GM19372 (cell line): ENCODE measurements around the gene CITED2.

Experiments used
- ATAC-seq: cut with Tn5 transposase; IDR thresholded peaks from one replicate; pipeline ENCODE4 v1.9.1; 2021; ENCODE audit warnings: mild to moderate bottlenecking, low read depth, moderate library complexity; ENCODE audit not compliant: unreplicated experiment

CITED2 gene

DNA sequence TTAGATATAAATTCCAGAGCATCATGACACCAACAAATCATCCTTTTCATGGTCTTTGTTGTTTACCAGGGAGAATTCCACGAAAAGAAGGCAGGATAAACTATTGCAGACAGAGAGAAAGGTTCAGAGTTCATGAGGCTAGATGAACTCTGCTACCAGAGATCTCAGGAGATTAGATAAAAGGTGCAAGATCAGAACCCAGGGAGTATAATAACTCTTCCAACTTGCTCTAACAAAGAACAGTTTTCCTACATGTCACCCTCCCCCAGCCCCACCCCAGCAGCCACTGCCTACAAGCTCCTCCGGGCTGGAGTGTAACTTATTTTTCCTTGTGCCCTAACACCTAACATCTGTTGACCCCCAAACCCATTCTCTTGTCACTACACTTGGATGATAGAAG lies 13.9 kb upstream of the CITED2 start:
- no peak for ATAC-seq

DNA sequence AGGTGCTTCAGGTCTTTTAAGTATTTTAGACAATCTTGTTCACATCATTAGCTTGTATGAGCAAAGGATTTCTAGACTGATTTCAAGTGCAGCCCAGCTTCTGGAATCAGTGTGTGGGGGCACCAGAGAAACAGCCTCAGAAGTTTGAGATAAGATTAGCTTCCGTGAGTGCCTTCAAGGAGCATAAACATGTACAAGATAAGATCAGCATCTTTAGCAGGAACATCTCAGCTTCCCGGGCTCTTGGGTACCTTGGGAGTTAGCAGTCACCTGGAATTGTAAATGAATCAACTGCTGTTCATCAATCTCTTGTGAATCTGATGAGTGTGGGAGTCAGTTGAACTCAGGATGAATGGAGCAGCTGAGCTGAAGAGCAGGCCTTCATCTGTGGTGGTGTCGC lies 12.0 kb upstream of the CITED2 start:
- ATAC-seq, result no peak

DNA sequence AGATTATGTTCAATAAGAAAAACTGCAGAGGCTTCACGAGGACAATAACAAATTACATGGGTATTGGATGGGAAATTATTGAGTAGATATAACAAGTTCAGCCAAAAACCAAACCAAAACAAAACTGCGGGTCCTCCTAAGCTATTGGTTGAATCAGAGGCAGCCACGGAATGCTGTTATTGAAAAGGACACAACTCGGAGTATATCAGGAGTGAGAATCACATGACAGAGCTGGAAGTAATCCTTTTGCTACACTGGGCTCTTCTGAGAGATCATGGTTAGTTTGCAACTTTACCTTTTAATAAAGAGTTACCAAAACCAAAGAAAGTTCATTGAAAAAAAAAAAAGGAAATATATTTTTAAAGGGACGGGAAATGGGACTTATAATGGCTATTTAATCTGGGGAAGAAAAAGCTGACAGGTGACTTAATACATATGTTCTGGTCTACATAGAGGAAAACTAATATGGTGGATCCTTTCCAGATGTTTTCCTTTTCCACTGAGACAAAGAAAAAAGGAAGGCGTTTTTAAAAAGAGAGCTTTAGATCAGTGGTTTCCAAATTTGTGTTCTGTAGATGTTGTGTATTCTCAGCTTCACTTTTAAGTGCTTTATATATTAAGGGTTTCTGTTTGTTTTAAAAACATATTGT lies 6.9 kb upstream of the CITED2 start:
- no peak for ATAC-seq

DNA sequence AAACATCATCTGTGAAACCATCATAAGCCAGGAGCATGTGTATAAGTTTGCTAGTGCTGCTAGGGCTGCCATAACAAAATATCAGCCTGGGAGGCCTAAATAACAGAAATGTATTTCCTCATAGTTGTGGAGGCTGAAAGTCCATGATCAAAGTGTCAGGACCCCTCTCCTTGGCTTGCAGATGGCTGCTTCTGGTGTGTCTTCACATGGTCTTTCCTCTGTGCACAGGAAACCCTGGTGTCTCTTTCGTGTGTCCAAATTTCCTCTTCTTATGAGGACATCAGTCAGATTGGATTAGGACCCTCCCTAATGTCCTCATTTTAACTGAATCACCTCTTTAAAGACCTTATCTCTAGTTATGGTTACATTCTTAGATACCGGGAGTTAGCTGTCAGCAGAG lies 6.2 kb upstream of the CITED2 start:
- no peak for ATAC-seq

DNA sequence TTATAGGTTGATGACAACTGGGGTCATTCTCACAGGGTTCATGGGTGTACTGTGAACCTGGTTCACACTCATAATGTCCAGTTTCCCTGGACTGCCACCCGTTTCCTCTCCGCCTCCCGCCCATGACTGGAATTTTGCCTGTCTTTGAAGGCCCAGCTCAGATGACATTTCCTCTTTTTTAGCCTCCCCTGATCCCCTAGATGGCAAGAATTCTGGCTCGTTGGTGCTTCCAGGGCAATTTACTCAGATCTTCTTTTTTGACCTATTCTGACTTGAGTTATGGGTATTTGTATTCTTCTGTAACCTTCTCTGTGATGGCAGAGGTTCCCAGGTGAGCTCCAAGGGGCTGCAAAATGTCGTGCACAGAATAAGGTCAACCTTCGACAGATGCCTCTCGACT lies 5.7 kb upstream of the CITED2 start:
- ATAC-seq, result no peak

DNA sequence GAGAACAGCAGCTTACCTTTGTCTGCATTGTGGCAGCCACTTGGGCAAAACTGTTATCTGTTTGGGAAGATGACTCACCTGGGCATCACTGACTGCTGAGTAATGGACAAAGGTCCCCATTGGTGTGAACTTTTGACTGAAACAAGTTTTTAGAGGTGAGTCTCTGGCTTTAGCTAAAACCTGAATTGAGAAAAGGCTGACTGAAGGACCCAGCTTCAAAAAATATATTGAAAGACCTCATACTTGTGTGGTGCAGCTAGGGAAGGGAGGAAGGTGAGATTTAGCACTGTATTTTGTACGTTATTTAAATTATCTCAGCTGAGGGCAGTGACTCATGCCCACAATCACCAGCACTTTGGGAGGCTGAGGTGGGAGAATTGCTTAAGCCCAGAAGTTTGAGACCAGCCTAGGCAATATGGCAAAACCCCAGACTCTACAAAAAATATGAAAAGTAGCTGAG lies 4.5 kb upstream of the CITED2 start:
- no peak for ATAC-seq

DNA sequence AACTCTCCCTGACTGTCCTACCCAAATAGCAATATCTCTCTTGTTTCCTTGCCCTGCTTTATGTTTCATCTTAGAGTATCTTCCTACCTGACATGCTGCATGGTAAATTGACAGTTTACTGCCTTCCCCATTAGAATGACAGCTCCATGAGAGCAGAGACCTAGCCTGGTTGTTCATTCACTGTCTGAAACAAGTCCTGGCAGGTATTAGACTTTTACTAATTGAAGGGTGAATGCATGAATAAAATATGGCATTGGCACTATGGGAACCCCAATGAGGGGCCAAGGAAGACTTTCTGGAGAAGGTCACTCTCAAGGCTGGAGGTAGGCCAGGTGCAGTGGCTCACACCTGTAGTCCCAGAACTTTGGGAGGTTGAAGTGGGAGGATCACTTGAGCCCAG lies 3.8 kb upstream of the CITED2 start:
- no peak for ATAC-seq

DNA sequence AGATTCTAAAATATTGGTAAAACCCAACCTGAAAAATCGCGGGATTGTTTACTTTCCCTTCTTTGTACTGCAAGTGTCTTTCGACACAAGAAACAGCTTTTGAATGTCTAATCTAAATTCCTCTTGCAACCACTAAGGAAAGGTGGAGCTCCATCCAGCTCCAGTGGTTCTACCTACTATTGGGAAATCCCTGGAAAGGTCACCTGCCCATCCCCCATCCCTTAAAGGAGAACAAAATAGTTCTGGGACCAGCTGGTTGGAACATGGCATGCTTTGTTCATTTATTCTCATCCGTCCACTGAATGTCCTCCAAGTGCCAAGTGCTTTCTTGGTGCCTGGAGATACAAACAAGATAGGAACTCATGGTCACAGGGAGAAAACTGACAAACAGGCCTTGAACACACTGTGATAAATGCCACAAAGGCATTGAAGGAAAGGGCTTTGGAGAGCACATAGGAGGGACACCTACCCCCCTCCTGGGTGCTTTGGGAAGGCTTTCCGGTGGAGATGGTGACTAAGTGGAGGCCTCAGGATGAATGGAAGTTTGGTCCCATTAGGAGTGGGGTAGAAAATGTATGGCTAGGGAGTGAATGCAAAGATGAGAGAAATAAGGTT lies 2.3 kb upstream of the CITED2 start:
- no peak for ATAC-seq

DNA sequence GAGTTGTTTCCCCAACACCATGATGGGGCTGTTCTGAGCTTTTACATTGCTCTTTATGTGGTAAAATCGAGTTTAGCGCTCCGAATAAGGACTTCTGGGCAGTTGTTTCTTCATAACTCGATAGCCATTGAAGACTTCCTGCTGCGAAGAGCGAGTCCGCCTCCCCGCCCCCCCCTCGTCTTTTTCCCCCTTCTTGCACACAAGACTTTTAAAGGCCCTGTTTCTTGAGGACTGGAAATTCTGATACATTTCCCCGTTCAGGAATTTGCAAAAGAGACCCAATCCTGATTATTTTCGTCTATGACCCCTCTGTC lies 1.5 kb upstream of the CITED2 start:
- ATAC-seq, result no peak

DNA sequence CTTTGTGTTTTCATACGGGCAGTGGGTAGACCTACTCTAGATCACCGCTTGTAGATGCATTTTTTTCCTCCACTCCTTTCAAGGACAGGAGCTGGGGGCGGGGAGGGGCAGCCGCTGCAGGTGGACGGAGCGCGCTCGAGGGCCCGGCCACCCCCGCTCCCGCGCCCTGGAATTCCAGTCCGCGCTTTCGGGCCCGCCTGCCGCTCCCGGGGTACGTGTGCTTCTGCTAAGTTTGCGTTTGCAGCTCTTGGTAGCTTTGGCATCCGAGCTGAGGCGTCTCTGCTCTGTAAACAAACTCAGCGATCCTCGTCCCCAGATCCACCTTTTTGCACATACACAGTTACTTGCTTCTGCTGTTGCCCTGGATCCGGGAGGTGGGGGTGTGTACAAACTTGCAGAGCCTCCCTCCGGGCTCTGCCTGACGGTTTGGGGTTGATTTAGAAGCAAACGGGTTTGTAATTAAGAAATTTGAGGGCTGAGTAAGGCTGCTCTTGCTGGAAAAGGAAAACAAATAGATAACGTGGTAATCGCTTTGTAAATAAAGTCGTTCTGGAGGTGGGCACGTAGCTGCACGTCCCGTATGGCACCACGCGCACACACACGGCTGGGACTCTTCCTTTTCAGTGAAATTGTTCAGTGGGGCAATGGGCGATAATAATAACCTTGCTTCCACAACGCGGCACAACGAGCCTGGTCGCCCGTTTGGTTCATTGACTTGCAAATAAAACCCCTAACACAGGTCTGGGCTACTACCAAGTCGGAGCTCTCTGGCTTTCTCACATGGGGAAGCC lies 973 bp upstream of the CITED2 start:
- peak; percentile 47 for ATAC-seq

DNA sequence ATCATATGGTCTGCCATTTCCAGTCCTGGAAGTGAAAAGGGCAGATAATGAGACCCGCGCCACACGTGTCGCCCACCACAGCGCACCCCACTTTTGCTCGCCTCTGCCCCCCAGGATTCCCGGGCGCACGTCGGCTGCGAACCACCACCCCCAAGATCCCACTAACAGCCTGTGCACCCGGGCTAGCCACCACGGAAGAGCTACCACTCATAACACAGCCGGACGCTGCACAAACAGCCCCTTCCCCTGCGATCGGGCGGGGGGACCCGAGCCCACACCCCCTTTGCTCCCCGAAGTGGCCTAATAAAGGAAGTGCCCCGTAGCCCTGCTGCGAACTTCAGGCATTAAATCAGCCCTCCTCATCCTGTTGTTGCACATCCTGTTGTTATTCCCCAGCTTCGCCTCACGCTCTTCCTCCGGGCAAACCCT lies 506 bp downstream of the CITED2 start:
- peak; percentile 7 for ATAC-seq

DNA sequence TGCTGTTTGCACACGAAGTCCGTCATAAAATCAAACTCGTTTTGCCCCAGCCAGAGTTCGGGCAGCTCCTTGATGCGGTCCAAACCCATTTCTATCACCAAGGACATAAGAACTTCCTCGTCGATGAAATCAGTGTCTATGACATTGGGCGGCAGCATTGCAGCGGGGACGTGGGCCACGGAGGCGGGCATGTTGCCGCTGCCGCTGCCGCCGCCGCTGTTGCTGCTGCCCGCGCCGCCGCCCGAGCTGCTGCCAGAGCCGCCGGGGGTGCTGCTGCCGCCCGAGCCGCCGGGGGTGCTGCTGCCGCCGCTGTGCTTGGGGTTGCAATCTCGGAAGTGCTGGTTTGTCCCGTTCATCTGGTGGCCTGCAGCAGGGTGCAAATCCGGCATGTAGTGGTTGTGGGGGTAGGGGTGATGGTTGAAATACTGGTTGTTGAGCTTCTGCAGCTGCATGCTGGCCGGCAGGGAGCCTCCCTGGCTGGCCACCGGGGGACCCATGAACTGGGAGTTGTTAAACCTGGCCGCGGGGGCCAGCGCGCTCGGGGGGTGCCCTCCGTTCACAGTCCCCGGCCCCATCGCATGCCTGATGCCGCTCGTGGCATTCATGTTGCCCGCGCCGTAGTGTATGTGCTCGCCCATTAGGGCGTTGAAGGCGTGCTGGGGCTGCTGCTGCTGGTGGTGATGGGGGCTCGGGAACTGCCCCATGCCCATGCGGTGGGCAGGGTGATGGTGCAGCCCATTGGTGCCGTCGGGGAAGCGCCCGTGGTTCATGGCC lies 1.1 kb downstream of the CITED2 start:
- peak; percentile 20 for ATAC-seq

DNA sequence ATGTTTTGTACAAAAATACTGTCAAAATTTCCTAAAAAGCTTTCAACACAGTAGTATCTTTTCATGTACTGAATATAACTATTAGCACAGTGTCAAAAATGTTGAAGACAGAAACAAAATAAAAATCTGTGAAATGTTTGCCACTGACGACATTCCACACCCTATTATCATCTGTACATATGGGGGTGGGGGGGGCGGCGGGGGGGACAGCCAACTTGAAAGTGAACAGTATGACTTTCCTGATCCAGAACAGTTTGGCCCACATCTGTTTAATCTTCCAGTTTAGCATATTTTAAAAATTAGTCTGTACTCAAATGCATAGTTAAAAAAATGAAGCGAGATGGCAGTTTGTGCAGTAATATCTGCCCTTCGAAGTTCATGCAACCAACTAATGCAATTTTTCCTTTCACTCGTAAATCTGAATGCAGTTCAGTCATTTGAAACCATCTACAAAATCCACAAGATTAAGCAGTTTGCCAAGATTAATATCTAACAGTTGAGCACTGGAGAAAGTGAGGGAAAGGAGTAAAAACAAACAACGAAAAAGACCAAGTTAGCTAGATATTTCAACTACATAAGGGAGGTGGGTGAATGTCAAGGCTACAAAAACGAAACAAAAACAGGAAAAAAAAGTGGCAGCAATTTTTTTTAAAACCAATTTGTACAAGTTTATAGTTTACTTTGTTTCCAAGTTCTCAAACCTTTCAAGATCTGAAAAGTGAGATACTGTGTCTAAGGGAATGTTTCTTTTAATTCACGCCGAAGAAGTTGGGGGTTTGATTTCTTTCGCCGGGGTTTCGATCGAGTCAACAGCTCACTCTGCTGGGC lies 1.9 kb downstream of the CITED2 start:
- ATAC-seq, result no peak

DNA sequence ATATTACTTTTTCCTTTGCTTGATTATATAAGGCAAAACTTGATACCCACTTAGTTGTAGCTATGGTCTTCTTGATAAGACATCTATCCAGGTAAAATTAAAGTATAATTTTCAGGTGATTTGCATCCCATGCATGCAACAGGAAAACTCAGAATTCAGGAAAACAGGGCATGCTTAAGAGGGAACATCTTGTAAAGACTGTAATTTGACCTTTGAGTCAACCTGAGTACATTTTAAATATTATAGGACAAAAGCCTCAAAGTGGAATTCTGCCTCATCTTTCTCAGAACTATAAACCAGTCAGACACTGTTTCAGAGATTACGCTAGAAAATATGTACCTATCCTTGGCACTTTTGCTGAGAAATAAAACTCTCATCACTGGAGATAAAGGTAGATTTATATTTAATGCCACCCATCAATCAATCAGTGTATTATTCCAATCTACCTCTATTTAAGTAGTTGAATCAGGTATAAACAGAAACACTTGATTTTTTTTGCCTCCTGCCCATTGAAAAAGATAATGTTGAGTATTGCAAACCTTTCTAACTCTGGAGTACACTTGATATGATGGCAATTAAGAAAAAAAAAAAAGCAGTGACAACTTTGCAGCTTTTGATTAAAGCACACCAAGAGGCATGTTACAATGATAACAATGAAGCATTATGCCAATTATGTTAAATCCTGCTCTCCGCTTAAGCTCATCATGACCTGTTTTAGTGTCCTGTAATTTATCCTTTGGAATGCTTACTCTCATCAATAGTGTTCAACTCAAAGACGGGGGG lies 2.8 kb downstream of the CITED2 start:
- ATAC-seq, result no peak

DNA sequence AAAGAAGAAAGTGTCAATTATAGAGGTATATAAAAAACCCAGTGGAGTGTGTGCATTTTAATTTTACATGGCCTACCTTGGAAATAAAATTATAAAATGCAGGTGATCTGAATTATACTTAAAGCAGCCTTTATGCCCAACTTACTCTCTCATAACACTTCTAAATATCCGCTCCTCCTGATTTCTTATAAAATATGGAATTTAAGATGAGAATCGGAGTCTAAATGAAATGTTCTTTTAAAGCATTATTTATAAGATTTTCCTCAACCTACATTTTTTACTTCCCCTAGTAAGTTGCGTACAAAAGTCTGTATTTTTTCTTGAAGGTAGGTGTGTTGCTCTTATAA lies 3.5 kb downstream of the CITED2 start:
- ATAC-seq, result no peak

DNA sequence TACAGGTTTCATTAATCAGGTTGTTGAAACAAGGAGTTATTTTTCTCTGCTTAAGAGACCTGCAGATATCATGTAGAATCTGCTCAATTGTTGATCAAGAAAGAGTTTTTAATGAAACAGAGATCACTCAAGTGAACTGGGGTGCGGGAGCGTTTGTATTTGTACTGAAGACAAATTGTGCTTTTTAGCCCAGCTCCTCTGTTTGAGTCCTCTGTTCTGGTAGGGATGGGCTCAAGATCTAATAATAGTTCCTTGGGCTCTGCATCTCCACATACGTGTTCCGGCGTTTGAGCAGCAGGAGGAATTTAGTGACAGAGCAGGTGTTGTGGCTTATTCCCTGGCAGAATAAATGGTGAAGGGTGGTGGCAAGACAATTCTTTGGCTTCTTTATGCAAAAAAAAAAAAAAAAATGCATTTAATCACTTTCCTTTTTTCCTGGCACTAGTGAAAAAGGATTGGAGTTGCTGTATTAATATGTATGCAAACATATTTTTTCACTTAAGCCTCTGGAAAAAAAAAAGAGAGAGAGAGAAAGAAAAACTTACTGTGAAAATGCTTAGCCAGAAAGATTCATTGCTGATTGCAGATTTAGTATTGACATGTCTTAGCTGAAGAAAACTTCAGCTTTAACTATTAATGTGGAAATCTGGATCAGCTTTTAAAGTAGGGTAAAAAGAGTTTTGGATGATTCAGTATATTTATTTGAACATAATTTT lies 4.0 kb downstream of the CITED2 start:
- no peak for ATAC-seq

DNA sequence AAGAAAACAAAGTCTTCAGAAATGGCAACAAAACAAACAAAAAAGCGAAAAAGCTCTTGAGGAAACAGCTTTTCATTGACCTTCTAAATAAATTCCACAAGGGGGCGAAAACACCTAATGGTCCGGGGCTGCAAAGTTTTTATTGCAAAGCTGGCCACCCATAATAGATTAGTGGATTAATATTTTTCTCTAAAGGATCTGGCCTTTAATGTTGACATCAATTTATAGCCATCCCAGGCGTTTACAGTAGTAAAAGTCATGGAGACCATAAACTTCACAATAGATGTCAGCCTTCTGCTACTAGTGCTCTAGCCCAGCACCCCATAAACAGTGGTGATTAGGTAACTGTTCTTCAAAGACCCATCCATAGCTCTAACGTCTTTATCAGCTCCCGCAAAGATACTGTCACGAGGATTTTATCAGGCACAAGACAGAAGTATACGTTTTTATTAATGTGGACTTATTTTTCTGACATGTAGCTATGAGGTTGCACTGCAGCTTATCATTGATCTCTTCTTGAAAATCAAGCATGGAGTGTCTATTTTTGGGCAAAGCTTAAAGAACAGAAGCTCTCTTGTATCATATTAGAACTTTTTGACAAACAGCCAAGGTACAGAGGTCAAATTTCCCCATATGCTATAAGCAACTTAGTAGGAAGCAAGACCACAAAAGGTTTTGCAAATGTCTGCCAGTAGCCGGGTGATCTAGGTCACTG lies 4.7 kb downstream of the CITED2 start:
- no peak for ATAC-seq

DNA sequence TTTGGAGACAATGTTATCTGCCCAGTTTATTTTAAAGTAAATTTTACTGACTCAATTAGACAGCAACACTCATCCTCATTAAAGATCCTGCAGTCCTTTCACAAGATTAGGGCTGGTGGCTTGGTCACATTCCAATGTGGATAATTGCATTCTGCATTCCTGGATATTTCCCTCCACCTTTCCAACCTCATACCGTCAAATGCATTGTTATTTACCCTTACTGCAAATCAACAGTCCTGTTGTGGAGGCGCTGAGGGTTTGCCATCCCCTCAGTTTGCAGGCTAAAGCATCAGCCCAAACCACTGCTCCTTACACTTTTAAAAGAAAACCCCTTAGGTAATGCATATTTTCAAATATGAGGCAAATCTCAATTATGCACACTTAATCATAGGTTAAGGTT lies 5.4 kb downstream of the CITED2 start:
- ATAC-seq, result no peak
